Hematopoietic multipotent progenitor cell treated with erythropoietin and hydrocortisone succinate and interleukin-3 and kit ligand, for 15 days (in vitro differentiated cells): ENCODE measurements around the gene ATP5PD.
"Not testable (repeated sequence)": the region's sequence is repeated elsewhere in the genome, so short reads cannot be mapped to it uniquely, and the experiment has no call there.

Experiments
- DNase-seq: peaks from one replicate; pipeline ENCODE4 v3.0.0-alpha.2; 2015; ENCODE audit warnings: low spot score

ATP5PD gene

DNA sequence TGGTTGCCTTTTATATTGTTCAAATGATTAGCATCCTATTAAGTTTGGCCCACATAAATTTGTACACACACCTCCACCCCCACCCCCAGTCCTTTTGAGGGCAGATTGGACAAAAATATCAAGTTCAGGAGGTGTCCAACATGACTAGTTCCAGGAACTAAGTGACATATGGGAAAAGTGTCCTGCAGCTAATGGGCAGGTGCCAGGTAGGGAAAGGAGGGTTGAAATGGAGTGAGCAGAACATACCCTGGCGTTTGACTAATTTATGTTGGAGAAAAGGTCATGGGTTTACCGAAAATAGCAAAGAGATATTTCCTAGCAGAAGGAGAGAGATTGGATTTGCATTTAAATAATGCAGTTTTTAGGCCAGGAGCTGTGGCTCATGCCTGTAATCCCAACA, 5.2 kb upstream of the ATP5PD start:
- no peak for DNase-seq

GRCh38 chr17:75049706-75050105, 2.9 kb upstream of the ATP5PD start:
- DNase-seq = no peak

DNA sequence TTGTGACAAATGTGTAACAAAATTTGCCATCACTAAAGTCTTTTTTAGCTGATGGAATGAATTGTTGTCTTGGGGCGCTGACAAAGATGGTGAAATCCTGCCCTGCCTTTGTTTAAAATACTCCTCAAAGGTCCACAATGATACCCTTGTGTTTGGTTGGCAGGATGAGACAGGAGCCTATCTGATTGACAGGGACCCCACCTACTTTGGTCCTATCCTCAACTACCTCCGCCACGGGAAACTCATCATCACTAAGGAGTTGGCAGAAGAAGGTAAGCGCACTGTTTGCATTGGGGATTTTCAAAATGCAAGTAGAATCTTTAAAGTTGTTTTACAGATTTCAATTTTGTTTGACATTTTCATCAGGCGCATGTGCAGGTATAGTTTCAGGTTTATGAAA, 2.3 kb upstream of the ATP5PD start:
- DNase-seq = no peak

DNA sequence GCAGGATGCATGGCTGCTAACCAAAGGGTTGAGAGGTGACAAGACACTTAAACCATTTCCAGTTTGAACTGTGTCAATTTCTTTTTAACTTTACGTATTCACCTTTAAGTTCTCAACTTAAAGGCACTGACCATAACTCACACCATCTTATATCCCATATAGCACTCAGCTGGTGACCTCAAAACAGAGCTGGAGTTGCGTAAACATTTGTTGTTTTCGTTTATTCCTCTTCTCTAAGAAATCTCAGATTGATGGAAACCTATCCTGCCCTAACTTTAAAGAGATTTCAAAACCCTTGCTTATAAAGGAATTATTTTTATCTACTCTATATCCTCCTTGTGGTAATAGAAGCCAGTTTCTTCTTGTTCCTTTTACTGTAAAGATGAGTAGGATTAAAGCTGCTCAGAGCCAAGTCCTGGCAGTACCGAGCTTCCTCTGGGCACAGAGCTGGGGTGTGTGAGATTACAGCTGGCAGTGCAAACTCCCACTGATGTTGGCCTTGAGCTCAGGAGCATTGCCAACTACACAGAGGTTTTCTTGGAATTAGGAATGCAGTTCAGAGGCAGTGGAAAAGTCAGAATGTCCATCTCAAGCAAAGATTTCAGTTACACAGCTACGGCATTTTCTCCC, 1.6 kb upstream of the ATP5PD start:
- DNase-seq = no peak

DNA sequence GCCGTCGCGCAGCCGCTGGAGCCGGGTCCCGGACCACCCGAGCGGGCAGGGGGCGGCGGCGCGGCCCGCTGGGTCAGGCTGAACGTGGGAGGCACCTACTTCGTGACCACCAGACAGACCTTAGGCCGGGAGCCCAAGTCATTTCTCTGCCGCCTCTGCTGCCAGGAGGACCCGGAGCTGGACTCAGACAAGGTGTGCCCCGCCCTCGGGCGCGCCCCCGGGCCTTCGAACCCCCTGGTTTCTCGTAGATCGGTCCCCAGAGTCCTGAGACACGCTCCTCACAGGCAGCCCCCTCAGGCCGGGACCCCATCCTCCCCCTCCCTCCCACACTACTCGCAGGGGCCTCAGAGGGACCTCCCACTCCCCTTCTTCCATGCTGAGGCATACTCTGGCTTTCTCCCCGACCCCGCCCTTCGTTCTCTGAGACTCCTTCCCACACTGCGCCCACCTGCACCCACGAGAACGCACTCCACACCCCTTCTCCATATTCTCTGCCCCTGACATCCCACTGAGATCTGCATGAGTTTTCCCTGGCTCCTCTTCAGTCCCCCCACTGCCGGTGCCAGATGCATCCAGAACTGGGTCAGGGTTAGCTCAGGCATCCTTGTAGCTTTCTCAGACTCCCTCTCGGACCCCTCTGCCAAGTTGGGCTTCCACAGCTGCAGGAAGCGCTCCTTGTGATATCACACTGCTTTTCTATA, 779 bp upstream of the ATP5PD start:
- peak; percentile 20 for DNase-seq

DNA sequence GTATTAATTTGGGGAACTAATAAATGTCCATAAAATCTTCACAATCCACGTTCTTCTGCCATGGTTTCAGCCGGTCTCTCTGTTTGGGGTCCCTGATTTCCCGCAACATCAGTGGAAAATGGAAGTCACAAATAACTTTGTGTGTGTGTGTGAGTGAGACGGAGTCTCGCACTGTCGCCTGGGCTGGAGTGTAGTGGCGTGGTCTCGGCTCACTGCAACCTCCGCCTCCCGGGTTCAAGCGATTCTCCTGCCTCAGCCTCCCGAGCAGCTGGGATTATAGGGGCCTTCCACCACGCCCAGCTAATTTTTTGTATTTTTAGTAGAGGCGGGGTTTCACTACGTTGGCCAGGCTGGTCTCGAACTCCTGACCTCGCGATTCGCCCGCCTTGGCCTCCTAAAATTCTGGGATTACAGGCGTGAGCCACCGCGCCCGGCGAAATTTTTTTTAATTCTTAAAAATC, 793 bp downstream of the ATP5PD start:
- not testable (repeated sequence) for DNase-seq

DNA sequence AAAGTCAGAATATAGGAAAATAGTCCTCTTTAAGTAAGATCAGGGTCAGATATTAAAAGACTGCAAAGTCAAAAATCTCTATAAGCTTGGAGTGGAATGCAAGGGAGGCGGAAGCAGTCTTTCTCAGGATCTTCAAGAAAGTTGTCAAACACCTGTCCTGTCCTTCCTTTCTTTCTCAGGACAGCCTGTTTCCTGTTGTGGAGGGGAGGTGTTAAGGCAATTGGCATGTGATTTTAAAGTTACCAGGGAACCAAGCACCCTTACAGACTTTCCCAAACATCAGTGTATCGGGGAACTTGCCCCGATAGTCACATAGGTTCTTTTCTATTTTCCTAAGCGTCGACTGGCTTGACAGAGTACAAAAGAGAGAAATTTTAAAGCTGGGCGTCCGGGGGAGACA, 2.1 kb downstream of the ATP5PD start:
- DNase-seq = no peak

- not testable (repeated sequence) for DNase-seq
Measured at GRCh38 chr17:75043789-75044188, 3.0 kb downstream of the ATP5PD start.

- no peak for DNase-seq
Measured at GRCh38 chr17:75041656-75042280, 5.0 kb downstream of the ATP5PD start.

DNA sequence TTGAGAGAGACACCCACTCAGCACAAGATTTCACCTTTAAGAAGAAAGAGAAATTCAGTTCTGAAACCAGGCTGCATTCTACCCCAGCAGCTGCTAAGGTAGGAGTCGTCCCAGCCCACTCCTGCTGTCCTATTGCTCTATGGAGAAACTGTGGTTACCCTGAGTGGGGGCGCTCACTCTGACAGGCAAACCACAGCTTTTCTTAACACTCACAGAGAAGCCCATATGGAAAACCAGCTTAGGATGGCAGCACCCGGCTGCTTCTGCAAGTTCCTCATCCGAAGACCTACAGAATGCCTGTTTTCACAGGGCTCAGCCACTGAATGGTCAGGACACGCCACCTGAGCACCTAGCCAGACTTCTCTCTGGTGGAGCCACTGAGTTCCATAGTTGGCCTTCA, 7.5 kb downstream of the ATP5PD start:
- no peak for DNase-seq

GRCh38 chr17:75036643-75037268, 10.0 kb downstream of the ATP5PD start:
- DNase-seq = peak; percentile 77

DNA sequence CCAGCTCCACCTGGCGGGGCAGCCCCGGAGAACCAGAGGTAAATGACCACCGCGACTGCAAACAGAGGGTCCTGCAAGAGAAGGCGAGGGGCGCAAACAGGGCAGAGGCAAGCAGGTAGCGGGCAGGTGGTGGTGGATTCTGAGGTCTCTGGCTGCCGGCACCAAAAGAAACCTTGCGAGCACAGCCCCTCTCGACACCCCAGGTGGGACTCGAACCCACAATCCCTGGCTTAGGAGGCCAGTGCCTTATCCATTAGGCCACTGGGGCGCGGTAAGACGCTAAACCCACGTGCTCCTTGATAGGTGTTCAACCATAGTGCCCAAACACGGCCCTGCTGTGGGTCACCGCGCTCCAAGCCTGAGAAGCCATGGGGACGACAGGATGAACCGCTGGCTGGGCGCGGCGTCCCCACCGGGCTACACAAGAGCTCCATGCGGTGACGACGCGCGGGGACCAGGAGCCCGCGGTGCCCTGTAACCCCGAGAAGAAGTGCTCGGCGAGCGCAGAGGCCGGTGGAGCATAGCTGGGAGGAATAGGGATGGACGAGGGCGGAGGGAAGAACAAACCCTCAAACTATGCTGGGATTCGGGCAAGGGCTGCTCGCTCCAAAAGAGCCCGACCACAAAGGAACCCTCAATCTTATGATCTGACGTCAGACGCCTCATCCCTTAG, 12.4 kb downstream of the ATP5PD start:
- DNase-seq = peak; percentile 78

- DNase-seq = peak; percentile 80
Measured at GRCh38 chr17:75033346-75034235, 13.2 kb downstream of the ATP5PD start.

GRCh38 chr17:75032720-75033280, 14.0 kb downstream of the ATP5PD start:
- peak; percentile 16 for DNase-seq

DNA sequence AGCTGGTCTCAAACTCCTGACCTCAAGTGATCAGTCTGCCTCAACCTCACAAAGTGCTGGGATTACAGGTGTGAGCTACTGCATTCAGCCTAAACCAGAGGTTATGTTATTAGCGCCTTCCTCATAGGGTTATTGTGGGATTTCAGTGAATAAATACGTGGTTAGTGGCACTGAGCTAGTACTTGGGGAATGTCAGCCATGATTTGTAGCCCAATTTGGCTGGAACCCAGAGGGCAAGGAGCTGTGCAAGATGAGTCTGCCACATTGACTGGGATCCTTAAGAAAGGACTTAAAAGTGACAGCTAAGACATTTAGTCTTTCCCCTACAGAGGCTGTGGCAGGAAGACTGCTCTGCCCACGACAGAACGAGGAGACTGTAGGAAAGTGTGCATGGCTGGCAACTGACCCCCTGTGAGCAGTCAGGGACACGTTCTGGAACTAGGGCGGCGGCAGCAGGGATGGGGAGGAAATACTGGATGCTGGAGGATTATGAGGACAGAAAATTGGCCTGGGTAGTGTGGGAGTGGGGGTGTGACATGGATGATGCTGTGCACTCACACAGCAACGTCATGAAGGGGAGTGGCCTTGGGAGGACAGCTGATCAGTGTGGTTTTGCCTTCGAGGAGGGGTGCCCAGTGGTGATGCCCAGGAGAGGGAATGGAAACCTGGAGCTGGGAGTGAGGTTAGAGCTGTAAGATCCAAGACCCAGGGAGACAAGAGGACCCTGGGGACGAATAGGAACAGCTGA, 14.6 kb downstream of the ATP5PD start:
- DNase-seq = peak; percentile 48

DNA sequence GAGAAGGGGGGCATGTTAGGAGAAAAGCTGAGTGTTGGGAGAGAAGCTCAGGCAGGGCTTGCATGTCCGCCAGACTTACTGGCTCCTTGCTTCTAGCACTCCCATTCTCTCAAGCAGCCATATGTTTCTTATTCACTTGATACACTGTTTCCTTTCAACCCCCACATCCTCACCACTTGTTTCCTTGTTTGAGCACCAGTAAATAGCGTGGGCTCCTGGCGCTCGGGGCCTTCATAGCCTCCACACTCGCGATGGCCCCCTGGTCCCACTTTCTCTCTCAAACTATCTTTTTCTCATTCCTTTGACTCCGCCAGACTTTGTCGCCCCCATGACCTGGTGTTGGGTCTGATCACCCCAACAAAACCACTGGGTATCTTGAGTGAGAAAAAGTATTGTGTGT, 16.6 kb downstream of the ATP5PD start:
- no peak for DNase-seq

- not testable (repeated sequence) for DNase-seq
Measured at GRCh38 chr17:75026650-75027049, 20.1 kb downstream of the ATP5PD start.

DNA sequence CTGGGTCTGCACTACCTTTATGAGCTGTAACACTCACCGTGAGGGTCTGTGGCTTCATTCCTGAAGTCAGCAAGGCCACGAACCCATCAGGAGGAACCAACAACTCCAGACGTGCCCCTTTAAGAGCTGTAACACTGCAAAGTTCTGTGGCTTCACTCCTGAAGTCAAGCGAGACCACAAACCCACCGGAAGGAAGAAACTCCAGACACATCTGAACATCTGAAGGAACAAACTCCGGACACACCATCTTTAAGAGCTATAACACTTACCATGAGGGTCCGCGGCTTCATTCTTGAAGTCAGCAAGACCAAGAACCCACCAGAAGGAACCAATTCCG, 21.4 kb downstream of the ATP5PD start:
- not testable (repeated sequence) for DNase-seq

GRCh38 chr17:75024686-75025397, 21.9 kb downstream of the ATP5PD start:
- no peak for DNase-seq
